BE2C (cell line): Measurements from ENCODE around the gene PRUNE1.
A peak's percentile ranks its signal among the peaks of the same experiment; 100 is the strongest.

Experiments
- DNase-seq: peaks from one replicate; pipeline ENCODE4 v3.0.0-alpha.2; 2020
- H3K27me3 ChIP-seq: fragments of 250-450 bp; sonication (Bioruptor Pico); 2 replicates; pipeline ENCODE4 v1.5.1; 2020; ENCODE audit warnings: mild to moderate bottlenecking
- H3K36me3 ChIP-seq: fragments of 250-450 bp; sonication (Bioruptor Pico); 2 replicates; pipeline ENCODE4 v1.5.1; 2020; ENCODE audit warnings: mild to moderate bottlenecking
- H3K4me1 ChIP-seq: fragments of 250-450 bp; sonication (Bioruptor Pico); 2 replicates; pipeline ENCODE4 v1.5.1; 2020
- H3K4me3 ChIP-seq: 2 replicates; pipeline ENCODE4 v1.5.1; 2011; ENCODE audit warnings: low read depth, low read length
- H3K9me3 ChIP-seq: fragments of 250-450 bp; sonication (Bioruptor Pico); 2 replicates; pipeline ENCODE4 v1.5.1; 2020
- CTCF ChIP-seq: IDR thresholded peaks from 2 replicates; pipeline ENCODE4 v1.5.1; 2012; ENCODE audit warnings: mild to moderate bottlenecking, low read depth, low read length

Gene PRUNE1

GRCh38 chr1:151002051-151002450 lies 6.2 kb upstream of the PRUNE1 start:
- DNase-seq, result no peak
- no peaks in the 10 kb centered on the region for H3K9me3 ChIP-seq
- TF ChIP-seq CTCF, result no peak
- H3K36me3 ChIP-seq, result no peaks in the 10 kb centered on the region; the same call in none of the 2 replicates
- H3K4me1 ChIP-seq, result no peaks in the 10 kb centered on the region
- no peaks in the 10 kb centered on the region for H3K27me3 ChIP-seq
- H3K4me3 ChIP-seq, result no peak overlapping the region

- Histone ChIP-seq H3K27me3 (no peaks in the 10 kb centered on the region), H3K9me3 (no peaks in the 10 kb centered on the region), H3K4me1 (no peaks in the 10 kb centered on the region), H3K4me3 (no peak overlapping the region), H3K36me3 (no peaks in the 10 kb centered on the region; the same call in none of the 2 replicates)
- no peak for TF ChIP-seq CTCF
- DNase-seq, result no peak
Measured at GRCh38 chr1:151002611-151003010, 5.6 kb upstream of the PRUNE1 start.

- TF ChIP-seq CTCF, result no peak
- no peaks in the 10 kb centered on the region for H3K9me3 ChIP-seq
- H3K27me3 ChIP-seq, result no peaks in the 10 kb centered on the region
- H3K4me1 ChIP-seq, result no peaks in the 10 kb centered on the region
- H3K36me3 ChIP-seq, result no peaks in the 10 kb centered on the region; the same call in none of the 2 replicates
- H3K4me3 ChIP-seq, result no peak overlapping the region
- DNase-seq, result no peak
Measured at GRCh38 chr1:151003180-151003579, 5.1 kb upstream of the PRUNE1 start.

GRCh38 chr1:151005729-151006319 lies 2.4 kb upstream of the PRUNE1 start:
- no peaks in the 10 kb centered on the region for H3K9me3 ChIP-seq
- peak overlapping the region; percentile 72 for H3K4me3 ChIP-seq
- H3K4me1 ChIP-seq, result no peaks in the 10 kb centered on the region
- H3K36me3 ChIP-seq, result no peaks in the 10 kb centered on the region; the same call in 1 of the 2 replicates
- no peaks in the 10 kb centered on the region for H3K27me3 ChIP-seq
- TF ChIP-seq CTCF, result no peak
- no peak for DNase-seq

GRCh38 chr1:151006327-151007052 lies 1.8 kb upstream of the PRUNE1 start, which contains the start of gene MINDY1:
MINDY1 (minus strand) TSS chr1:151006902; CDS start chr1:151002617, 4,285 bp downstream.
- Histone ChIP-seq H3K4me1 (no peaks in the 10 kb centered on the region), H3K36me3 (no peaks in the 10 kb centered on the region; the same call in 1 of the 2 replicates), H3K27me3 (no peaks in the 10 kb centered on the region), H3K9me3 (no peaks in the 10 kb centered on the region), H3K4me3 (peak within 1 kb of the TSS; percentile 83)
- DNase-seq, result peak; percentile 80
- peak; percentile 63 for TF ChIP-seq CTCF

- TF ChIP-seq CTCF, result no peak
- peak overlapping the region; percentile 83 for H3K4me3 ChIP-seq
- H3K27me3 ChIP-seq, result no peaks in the 10 kb centered on the region
- H3K4me1 ChIP-seq, result no peaks in the 10 kb centered on the region
- no peaks in the 10 kb centered on the region for H3K36me3 ChIP-seq
- no peak for DNase-seq
- no peaks in the 10 kb centered on the region for H3K9me3 ChIP-seq
Measured at GRCh38 chr1:151007853-151008243, 401 bp upstream of the PRUNE1 start.
